Purkinje cell (primary cell): ENCODE results near the gene CCT2. TPM values are rescaled to one million over a fixed set of nuclear protein-coding genes. Genes with fewer than 3 reads are reported as not detected.

ENCODE experiments used
- polyA plus RNA-seq: library from polyadenylated mRNA; unstranded; fragments of >200 nt; fragmentation: Nextera tagmentation; gene quantifications from 2 replicates; pipeline ENCODE4 v1.2.1, GENCODE V29; 2014

Gene CCT2
- 180 and 208 TPM in 2 replicates for polyA plus RNA-seq

DNA sequence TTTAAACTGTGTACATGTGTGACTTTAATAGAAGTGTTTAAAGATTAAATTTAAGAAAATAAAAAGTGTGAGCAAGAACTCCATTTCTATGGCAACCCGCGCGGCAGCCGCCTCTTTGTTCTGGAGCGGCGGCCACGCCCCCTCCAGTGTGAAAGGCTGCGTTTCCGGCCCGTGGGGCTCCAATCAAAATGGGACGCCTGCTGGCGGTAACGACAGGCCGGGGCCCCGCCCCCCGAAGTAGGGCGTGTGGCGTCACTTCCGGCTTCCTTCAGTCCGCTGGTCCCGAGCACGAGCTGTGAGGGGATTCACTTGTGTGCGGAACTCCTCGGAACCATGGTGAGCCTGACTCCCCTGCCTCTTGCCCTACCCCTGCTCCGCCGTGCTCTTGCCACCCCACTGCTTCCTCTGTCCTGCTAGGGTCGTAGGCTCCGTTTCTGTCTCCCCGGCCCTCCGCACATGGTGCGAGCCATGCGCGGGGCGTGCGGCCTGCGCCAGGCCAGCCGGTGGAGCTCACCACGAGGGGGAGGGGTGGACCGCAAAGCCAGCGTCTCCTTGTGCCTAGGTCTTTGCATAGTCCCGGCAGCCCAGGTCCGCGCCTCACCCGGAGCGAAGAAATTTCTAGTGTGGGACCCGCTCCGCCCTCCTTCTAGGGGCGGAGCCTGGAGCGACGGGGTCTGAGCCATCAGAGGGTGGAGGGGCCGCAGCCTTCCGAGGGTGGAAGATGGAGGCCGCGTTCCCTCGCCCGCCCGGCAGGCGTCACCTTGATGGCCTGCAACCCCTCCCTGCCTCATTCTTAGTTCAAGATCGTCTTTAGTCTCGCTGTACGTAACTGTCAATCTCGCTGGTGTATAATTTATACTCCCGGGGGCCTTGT, at the start of gene CCT2:
CCT2 (plus strand) TSS at position 271 of the 874 bp plus-strand sequence; CDS start at position 334, 63 bp downstream.

DNA sequence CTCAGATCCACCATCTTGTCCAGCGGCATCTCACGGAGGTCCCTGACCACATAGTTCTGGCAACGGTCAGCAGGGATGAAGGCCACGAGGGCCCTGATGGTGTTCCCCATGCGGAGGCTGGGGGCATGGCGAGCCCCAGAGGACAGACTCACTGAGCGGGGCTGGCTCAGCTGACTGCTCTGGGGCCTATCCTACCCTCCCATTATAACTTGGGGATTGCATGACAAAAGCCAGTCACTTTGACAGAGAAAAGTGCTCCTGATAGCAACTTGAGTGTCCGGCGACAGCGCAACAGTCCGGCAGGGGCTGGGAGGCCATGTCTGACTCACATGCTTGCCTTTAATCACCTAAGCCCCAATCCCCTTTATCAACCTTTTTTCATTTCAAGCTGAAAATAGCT, 25.5 kb downstream of the CCT2 start, which contains the start of gene LRRC10:
LRRC10 (minus strand) TSS at position 179 of the 400 bp plus-strand sequence; CDS start at position 110, 69 bp downstream.

Other genes starting within 250 kb of the CCT2 start
- not detected in 2 replicates for gene LYZ, start 237.1 kb upstream of the CCT2 start, polyA plus RNA-seq
- 31.2 and 44.4 TPM in 2 replicates for gene YEATS4, start 225.7 kb upstream of the CCT2 start, polyA plus RNA-seq
- 10.0 and 10.1 TPM in 2 replicates for gene FRS2, start 115.1 kb upstream of the CCT2 start, polyA plus RNA-seq
- gene LRRC10, start 25.4 kb downstream of the CCT2 start, polyA plus RNA-seq: not detected in 2 replicates
- gene BEST3, start 113.8 kb downstream of the CCT2 start, polyA plus RNA-seq: not detected in 2 replicates
- 26.9 and 35.4 TPM in 2 replicates for gene RAB3IP, start 153.4 kb downstream of the CCT2 start, polyA plus RNA-seq
- 0.24 TPM in 1 of 2 replicates, not detected in the other for gene MYRFL, start 239.8 kb downstream of the CCT2 start, polyA plus RNA-seq